RWPE1 (cell line): ENCODE data around the gene CHRNG.

ENCODE experiments used
- CTCF ChIA-PET: fragments of 350-600 bp; sonication (Branson Sonifier 250); formaldehyde crosslinking; extraction: SDS; loops from one replicate; lab custom pipeline; 2021; lab: Yijun Ruan, JAX
- POLR2A ChIA-PET: fragments of 400-600 bp; formaldehyde crosslinking; extraction: SDS; loops from one replicate; lab custom pipeline; 2020; ENCODE audit warnings: antibody characterized with exemption; ENCODE audit not compliant: low non-redundant PET; lab: Yijun Ruan, JAX
- DNase-seq: peaks from one replicate; pipeline ENCODE4 v3.0.0; 2012; ENCODE audit warnings: low spot score
- H3K27ac ChIP-seq: fragments of 450-650 bp; 2 replicates; pipeline ENCODE4 v1.5.1; 2017
- CTCF ChIP-seq: fragments of 450-650 bp; conservative IDR thresholded peaks from 2 replicates; pipeline ENCODE4 v1.5.1; 2017; ENCODE audit warnings: low read depth, mild to moderate bottlenecking

The CHRNG gene

GRCh38 chr2:232501331-232501771, 38.1 kb upstream of the CHRNG start:
- TF ChIP-seq CTCF: no peak
- CTCF ChIA-PET: interaction anchor here (0.6 to 0.7 kb wide), 2 partner anchors 21 to 23 kb away, joined by 4 to 6 read pairs; no protein-coding TSS in a partner anchor
- POLR2A ChIA-PET: no interaction called here
- H3K27ac ChIP-seq: no peak overlapping the region
- DNase-seq: no peak

- H3K27ac ChIP-seq: no peak overlapping the region
- CTCF ChIA-PET: interaction anchor here (0.6 to 0.7 kb wide), 2 partner anchors 21 to 22 kb away, joined by 4 to 6 read pairs; no protein-coding TSS in a partner anchor
- POLR2A ChIA-PET: no interaction called here
- DNase-seq: no peak
- TF ChIP-seq CTCF: no peak
Observed at GRCh38 chr2:232501794-232502390, 37.6 kb upstream of the CHRNG start.

GRCh38 chr2:232502511-232502910, 37.0 kb upstream of the CHRNG start:
- DNase-seq: no peak
- POLR2A ChIA-PET: no interaction called here

GRCh38 chr2:232502911-232503808, 36.3 kb upstream of the CHRNG start:
- TF ChIP-seq CTCF: no peak
- DNase-seq: peak; percentile 33
- POLR2A ChIA-PET: no interaction called here
- H3K27ac ChIP-seq: no peak overlapping the region
- CTCF ChIA-PET: interaction anchor here (0.6 kb wide), 1 partner anchor 1097 kb away, joined by 5 read pairs; no protein-coding TSS in a partner anchor

More at GRCh38 chr2:232502511-232502910, 37.0 kb upstream of the CHRNG start:
- TF ChIP-seq CTCF: no peak
- CTCF ChIA-PET: no interaction called here
- no peak overlapping the region for H3K27ac ChIP-seq

- H3K27ac ChIP-seq: no peak overlapping the region
- no peak for DNase-seq
- ChIA-PET CTCF (interaction anchor here (0.6 kb wide), 1 partner anchor 1098 kb away, joined by 5 read pairs; no protein-coding TSS in a partner anchor), POLR2A (interaction anchor here (0.6 kb wide), 1 partner anchor 39 kb away, joined by 3 read pairs; no protein-coding TSS in a partner anchor)
- no peak for TF ChIP-seq CTCF
Observed at GRCh38 chr2:232503809-232504323, 35.6 kb upstream of the CHRNG start.

- ChIA-PET CTCF (no interaction called here), POLR2A (interaction anchor here (0.6 kb wide), 1 partner anchor 39 kb away, joined by 3 read pairs; no protein-coding TSS in a partner anchor)
- no peak for TF ChIP-seq CTCF
- no peak overlapping the region for H3K27ac ChIP-seq
- DNase-seq: no peak
Observed at GRCh38 chr2:232504438-232504837, 35.1 kb upstream of the CHRNG start.
